22Rv1 (cell line): ENCODE results near the gene UACA.

Source experiments
- CTCF ChIP-seq: fragments of 450-650 bp; IDR thresholded peaks from 2 replicates; pipeline ENCODE4 v1.5.1; 2017; ENCODE audit warnings: mild to moderate bottlenecking
- ZFX ChIP-seq: fragments of 450-650 bp; IDR thresholded peaks from 2 replicates; pipeline ENCODE4 v1.6.1; 2017; ENCODE audit warnings: antibody characterized with exemption, borderline replicate concordance

- TF ChIP-seq ZFX (no peak), CTCF (no peak)
Measured at GRCh38 chr15:70680817-70681216, 82.5 kb downstream of the UACA start.
